T-helper 9 cell (primary cell): ENCODE measurements around the gene LEFTY1.
A peak's percentile ranks its signal among the peaks of the same experiment; 100 is the strongest.

ENCODE experiments used
- DNase-seq: peaks from one replicate; pipeline ENCODE4 v3.0.0-alpha.2; 2020

LEFTY1 gene

GRCh38 chr1:225871359-225872074, 17.4 kb downstream of the LEFTY1 start:
- no peak for DNase-seq

- no peak for DNase-seq
These were observed 18.0 kb downstream of the LEFTY1 start for GRCh38 chr1:225870911-225871310.

- DNase-seq = no peak
These were observed 20.2 kb downstream of the LEFTY1 start for GRCh38 chr1:225868631-225869330.

GRCh38 chr1:225866981-225867380, 22.0 kb downstream of the LEFTY1 start:
- DNase-seq = no peak

- peak; percentile 57 for DNase-seq
These were observed 22.7 kb downstream of the LEFTY1 start for GRCh38 chr1:225866061-225866837.

GRCh38 chr1:225865514-225865913, 23.4 kb downstream of the LEFTY1 start:
- no peak for DNase-seq

- DNase-seq = no peak
These were observed 25.8 kb downstream of the LEFTY1 start for GRCh38 chr1:225863167-225863566.

GRCh38 chr1:225862581-225862950, 26.4 kb downstream of the LEFTY1 start:
- no peak for DNase-seq

- DNase-seq = no peak
These were observed 26.9 kb downstream of the LEFTY1 start for GRCh38 chr1:225861834-225862580.

- DNase-seq = no peak
These were observed 28.0 kb downstream of the LEFTY1 start for GRCh38 chr1:225860876-225861441.

- DNase-seq = no peak
These were observed 28.8 kb downstream of the LEFTY1 start for GRCh38 chr1:225860107-225860506.

GRCh38 chr1:225859151-225859550, 29.8 kb downstream of the LEFTY1 start:
- no peak for DNase-seq

GRCh38 chr1:225857256-225857655, 31.7 kb downstream of the LEFTY1 start:
- no peak for DNase-seq

- no peak for DNase-seq
These were observed 33.2 kb downstream of the LEFTY1 start for GRCh38 chr1:225855503-225856300.

- DNase-seq = no peak
These were observed 35.5 kb downstream of the LEFTY1 start for GRCh38 chr1:225853441-225853840.

GRCh38 chr1:225852413-225853124, 36.4 kb downstream of the LEFTY1 start:
- DNase-seq = no peak

GRCh38 chr1:225851805-225852204, 37.1 kb downstream of the LEFTY1 start:
- DNase-seq = no peak

GRCh38 chr1:225850370-225850769, 38.6 kb downstream of the LEFTY1 start:
- no peak for DNase-seq

GRCh38 chr1:225849925-225850324, 39.0 kb downstream of the LEFTY1 start:
- DNase-seq = no peak

GRCh38 chr1:225848030-225848955, 40.7 kb downstream of the LEFTY1 start:
- no peak for DNase-seq
